Stimulated activated CD8-positive, alpha-beta memory T cell treated with anti-CD3 and anti-CD28 coated beads, Interleukin-2, amount 100 ng/mL, for 1 hour (primary cell): Measurements from ENCODE around the gene EPB41L3.

ENCODE experiments used
- DNase-seq, 2 donors: peaks; one replicate each; pipeline ENCODE4 v3.0.0-alpha.2; 2020; ENCODE audit warnings: low read depth in 2 of 2

Gene EPB41L3

DNA sequence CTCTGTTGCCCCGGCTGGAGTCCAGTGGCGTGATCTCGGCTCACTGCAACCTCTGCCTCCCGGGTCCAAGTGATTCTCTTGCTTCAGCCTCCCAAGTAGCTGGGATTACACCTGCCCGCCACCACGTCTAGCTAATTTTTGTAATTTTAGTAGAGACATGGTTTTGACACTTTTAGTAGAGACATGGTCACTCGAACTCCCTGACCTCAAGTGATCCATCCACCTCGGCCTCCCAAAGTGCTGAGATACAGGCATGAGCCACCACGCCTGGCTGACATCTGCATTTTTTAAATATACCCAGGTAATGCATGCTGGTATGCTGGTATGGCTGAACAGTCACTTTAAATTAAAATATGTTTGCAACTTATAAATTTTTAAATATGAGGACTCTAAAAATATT is 91.9 kb downstream of the EPB41L3 start:
- DNase-seq, result no peak

DNA sequence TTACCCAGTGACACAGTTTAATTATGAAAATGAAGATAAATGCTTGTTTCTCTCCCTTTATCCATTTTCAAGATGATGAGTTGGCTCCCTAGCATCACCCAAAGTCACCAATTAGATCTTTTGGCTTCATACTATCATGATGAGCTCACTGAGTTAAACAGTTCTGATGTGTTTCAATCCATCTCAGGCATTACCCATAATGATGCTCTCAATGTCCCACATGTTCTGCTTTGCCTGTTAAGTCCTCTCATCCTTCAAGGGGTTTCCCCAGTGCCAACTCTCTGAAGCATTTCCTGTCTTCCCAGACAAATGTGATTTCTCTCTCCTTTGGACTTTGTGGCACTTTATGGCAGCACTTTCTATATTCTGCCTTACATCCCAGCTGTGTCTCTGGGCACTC is 92.6 kb downstream of the EPB41L3 start:
- no peak for DNase-seq

DNA sequence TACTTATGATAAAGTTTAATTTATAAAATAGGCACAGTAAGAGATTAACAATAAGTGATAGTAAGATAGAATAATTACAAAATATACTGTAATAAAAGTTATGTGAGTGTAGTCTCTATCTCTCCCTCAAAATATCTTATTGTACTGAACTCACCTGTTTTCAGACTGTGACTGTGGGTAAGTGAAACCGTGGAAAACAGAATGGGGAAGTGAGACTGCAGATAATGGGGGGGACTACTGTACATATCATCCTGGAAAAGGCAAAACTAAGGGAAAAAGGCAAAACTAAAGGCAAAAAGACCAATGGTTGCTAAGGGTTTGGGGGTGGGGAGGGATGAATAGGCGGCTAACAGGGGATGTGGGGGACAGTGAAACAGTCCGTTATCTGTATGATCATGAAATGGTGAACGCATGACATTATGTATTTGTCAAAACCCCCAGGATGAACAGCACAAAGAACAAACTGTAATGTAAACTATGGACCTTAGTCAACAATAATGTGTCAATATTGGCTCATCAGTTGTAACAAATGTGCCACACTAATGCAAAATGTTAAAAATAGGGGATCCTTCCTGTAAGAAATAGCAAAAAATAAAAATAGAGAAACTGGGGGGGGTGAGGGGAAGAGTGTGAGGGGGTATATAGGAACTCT is 93.8 kb downstream of the EPB41L3 start:
- no peak for DNase-seq

DNA sequence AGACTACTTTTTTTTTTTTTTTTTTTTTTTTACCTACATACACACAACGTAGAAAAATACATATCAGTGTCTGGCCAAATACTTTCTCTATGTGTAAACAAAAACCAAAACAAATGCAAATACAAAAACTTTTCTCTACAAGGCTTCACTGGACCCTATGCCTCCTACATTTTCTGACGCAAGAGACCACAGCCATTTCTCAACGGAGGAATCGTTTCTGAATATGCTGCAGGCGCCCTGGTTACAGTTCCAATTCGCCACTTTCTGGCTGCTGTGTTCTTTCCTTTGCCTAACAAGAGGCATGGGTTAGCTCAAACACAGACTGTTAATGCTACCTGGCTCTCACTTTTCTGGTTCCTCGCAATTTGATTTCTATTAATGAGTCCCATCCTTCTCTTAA is 96.4 kb downstream of the EPB41L3 start:
- no peak for DNase-seq

DNA sequence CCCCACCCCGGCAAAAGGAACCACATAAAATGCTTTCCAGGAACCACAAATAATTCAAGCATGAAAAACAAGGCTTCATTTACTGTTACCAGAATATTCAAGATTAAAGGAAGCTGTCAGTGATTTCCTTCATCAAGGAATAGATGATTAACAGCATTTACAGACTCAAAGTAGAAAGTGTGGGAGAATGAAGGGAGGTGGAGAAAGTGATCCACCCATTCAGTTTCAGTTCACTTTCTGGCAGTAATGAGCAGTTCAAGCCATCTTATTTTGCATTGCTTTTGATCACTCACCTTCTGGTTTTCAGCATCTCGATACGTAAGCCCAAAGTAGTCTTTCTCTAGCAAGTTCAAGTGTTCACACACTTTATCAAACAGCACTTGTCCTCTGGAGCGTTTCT is 99.0 kb downstream of the EPB41L3 start:
- no peak for DNase-seq

DNA sequence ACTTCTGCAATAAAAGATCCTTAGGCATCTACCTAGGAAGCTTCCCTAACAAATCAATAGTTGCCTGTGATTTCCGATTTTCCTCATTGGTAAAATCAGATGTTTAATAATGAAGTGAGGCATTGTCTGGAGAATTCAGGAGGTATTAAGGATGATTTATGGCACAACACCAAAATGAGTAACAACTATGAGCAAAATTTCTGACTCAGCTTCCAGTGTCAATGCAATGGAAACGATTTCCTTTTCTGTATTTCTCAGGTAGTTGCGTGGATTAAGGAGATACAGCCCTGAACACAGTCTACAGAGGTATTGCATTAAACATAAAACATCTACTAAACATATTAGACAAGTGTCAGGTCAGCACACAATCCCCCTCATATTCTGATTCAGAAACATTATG is 99.5 kb downstream of the EPB41L3 start:
- DNase-seq, result no peak

DNA sequence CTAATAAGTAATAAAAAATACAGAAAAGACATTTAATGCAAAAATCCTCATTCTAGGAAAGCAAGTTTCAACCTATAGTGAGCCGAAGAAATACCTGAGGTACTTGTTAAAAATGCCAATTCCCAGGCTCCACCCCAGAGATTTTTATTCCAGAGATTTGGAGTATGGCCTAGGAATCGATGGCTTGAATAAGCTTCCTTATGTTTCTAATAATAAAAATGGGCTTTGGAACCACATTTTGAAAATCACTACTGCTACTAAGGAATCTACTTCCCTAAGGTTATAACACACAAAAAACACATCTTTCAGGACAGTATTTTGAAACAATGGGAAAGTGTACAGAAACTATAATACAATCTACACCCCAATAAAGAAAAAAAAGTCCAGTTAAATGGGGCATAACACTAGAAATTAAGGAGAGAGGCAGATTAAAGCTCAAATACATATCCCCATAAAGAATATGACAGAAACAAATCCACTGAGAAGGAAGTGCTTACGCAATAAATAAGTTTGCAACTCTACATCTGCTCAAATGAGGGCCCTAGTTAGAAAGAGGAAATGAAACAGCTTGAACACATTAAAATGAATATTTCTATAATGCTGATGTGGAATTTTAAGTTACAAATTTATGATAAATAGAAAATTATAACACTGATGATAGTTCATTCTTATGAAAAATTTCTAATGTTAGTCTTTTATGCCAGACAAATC is 103.7 kb downstream of the EPB41L3 start:
- DNase-seq, result no peak

DNA sequence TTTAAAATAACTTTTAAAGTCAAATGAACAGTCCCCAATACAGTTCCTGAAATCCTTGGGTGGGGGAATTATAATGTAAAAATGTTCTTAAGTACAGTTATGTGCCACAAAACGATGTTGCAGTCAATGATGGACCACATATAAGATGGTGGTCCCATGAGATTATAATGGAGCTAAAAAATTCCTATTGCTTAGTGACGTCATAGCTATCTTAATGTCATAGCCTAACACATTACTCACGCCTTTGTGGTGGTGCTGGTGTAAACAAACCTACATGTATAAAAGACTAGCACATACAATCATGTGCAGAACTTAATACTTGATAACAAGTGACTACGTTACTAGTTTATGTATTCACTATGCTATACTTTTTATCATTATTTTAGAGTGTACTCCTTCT is 109.4 kb downstream of the EPB41L3 start:
- no peak for DNase-seq

DNA sequence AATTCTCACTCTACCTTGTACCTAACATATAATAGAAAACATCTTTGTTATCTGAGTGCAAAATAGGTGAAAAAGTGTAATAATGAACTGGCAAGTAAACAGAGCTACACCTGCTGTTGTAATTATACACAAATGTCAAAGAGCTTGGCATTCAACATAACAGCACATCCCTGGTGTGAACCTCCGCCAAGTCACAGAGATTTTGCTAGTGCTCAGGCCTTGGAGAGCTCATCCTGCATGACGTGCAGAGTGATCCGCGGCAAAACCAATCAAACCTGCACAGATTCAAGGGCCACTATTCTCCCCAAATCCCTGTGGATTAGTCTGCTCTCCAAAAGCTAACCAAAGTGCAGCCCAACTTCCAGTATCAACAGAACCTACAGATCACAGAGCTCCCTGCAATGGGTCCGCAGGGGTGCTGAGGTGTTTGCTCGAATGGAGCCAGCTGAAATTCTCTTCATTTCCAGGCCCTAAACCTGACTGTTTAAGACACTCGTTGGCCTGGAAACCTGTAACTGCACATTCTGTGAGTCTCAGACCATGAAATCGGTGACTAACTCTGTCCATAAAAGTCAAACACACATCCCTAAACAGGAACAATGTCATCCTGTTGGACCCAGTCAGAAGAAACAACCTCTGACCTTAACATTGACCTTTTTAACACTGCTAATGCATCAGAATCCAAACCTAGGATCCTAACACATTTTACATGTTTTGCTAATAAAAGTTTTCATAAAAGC is 111.8 kb downstream of the EPB41L3 start:
- DNase-seq, result no peak

DNA sequence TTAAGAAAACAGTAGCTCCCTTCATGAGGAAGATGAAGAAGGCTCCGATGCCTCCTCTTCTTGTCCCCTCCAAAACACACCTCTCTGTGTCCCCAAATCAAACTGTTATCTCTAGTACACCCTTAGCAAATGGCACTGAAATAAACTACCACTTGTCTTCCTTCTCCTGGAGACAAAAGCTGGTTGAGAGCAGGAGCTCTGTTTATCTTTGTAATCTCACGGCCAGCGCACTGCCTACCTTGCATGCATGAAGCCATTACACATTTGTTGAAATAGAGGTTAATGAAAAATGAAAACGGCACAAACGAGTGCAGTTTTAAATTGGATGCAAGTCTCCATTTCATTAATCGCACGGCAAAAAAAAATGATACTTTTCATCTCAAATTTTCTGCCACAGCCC is 113.7 kb downstream of the EPB41L3 start:
- DNase-seq, result no peak

DNA sequence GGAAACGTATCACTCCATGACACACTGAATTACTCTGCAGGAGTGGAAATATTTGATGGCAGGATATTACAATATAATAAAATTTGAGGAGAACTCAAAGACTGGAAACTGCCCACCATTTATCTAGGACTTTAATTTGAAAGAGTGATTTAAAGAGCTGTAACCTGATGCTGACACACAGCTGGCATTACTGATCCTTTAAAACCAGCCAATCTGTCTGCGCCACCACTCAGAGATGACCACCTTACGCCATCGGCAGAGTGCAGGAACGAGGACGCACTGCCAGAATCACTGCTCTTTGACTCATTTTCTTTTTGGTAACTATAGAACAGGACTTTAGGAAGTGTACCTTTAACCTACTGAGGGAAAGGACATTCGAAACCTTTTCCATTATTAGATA is 114.1 kb downstream of the EPB41L3 start:
- no peak for DNase-seq

DNA sequence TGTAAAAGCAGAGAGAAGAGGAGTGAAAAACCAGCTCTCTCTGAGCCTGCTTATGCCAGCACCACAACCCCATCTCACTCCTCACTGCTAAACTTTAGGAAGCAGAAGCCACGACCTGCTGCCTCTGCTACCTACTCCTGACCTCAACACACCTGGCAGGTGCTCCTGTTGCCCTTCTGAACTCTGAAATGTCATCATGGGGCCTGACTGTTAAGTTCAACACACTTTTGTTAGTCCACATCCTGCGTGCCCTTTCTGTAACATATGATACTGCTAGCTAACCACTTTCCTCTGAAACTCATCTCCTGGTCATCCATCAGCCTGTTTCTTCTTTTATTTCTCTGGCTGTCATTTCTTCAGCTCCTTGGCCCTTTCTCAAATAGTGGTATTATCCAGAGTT is 118.1 kb downstream of the EPB41L3 start:
- no peak for DNase-seq

DNA sequence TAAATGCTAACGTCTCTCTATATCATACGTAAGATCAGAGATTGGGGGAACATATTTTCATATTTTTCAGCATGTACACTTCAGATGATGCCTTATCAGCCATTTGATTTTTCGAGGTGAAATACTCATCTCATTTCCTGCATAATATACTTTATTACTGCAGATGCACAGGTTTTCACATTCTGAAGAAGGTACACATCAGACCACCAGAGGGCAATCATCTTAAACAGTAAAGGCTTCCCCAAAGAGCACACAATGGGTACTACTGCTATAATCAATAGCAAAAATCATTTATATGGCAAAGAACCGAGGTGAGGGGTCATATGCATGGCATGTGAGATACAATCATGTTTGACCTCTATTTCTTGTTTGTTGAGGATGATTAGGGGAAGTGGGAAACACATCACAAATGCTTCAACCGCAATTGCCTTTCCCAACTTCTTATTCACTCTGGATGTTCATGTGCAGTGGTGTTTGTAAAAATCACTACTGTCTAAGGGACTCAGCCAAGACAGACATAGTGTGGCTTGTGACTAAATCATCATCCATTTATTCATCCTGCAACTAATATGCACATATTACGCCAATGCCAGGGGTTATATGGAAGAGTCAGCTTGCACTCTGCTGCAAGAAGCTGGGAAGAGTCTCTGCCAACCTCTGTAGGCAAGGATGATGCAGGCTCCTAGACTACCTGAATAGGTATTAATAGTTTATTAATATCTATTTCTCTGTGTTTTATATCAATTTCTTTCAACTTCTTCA is 118.7 kb downstream of the EPB41L3 start:
- DNase-seq, result no peak

DNA sequence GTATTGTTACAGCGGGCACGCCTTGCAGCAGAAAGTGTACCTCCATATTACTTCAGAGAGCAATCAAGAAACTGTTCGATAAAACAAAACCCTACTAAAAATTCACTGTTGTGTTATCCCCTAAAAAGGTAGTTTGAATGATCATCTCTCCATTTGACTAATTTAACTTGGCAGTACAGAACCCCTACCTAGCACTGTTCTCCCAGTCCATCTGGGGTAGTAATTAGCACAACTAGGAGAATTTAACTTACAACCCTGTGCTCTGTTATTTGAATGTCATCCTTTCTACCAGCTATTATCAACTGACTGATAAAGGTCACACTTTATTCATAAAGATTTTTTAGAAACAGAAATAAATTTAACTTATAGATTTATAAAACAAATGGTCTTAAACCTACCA is 121.2 kb downstream of the EPB41L3 start:
- DNase-seq, result no peak

DNA sequence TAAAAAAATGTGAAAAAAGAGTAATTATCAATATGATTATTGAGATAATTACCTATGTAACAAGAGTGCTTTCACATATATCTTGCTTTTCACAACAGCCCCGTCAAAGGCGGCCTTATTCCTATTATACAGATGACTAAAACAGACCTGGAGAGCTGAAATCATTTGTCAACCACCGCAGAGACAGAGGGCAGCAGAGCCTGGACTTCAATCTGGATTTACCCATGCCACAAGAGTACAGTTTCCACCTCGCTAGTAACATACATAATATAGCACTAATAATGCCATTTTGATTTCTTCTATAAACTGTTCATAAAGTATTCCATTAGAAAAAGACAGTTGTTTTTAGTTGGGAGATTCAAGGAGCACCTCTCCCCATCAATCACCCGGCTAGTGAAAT is 121.8 kb downstream of the EPB41L3 start:
- no peak for DNase-seq

DNA sequence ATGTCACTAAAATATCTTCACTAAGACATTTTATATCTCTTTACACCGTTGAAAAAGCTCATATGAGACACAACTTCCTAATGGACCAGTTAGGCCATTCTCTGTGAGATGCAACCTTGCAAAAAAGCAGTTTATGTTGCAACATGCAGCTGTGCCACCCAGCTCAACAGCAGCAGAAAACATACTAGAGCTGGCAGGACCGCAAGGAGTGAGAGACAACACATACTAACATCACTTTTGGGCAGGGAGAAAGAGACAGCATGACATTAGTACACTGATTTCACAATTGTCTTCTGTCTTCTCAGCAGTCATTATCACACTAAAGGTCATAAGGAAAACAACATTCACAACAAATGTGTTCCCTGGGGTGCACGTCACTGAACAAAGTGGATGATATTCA is 122.9 kb downstream of the EPB41L3 start:
- DNase-seq, result no peak

DNA sequence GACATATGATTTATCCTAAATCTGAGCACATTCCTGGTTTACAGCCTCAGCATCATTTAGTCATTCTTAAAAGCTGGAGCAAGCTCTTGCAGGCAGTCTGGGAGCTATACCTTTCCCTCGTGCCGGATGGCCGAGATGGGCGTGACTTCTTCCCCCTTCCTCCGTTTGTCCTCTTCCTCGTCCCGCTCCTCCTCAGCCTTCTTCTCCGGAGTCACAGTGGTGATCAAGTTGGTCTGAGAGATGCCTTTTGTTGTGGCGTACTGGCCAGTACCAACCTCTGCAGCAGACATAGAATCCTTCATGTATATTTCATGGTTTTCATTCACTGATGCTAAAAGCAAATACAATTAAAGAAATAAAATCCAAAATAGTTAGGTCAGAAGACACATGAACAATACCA is 124.2 kb downstream of the EPB41L3 start:
- no peak for DNase-seq

DNA sequence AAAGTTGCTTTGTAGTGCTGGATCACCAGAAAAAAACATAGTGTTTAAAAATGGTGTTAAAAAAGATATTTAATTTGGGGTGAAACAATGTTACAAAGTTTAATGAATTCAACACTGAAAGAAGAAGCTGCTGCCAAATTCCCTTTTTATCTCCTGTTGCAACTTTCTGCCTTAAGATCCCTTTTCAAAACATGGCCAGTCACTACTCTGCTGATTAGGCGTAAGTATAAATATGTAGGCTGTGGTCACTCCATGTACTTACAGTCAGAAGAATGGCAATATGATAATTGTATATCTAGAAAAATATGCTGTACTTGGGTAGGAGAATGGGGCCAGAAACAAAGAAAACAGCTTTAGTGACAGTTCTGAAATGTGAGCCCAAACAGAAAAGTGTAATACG is 124.8 kb downstream of the EPB41L3 start:
- no peak for DNase-seq

DNA sequence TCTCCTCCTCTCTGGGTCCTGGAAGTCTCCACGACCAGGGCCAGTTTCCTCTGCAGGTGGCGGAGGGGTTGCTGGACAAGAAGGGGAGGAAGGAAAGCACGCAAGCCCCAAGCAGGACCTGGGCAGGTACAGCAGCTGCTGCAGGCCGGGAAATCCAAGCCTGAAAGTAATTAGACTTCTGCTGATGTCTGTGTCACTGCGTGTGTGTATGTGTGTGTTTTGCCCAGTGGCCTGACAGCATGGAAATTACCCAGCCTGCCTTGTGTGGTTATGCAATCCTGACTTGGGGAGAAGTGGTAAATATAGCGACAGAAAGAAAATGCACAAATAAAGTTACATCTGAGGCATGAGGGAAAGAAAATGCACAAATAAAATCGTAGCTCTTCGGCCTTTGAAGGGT is 126.5 kb downstream of the EPB41L3 start:
- no peak for DNase-seq

DNA sequence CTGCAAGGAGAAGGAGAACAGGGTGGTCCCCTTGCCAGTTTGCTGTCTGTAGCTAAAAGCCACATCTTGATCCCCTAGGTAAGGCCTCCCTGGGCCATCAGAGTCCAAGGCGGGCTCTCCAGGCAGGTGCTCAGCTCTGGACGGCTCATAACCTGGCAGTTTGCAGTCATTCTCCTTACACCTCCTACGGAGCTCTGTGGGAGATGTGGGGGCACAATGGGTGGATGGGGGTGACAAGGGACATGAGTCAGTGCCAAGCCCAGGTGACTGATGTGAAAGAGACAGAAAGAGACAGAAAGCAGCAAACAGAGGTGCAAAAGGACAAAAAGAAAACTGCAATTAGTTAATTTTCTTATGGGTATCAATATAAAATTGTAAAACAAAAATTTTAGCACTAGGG is 127.7 kb downstream of the EPB41L3 start:
- no peak for DNase-seq

DNA sequence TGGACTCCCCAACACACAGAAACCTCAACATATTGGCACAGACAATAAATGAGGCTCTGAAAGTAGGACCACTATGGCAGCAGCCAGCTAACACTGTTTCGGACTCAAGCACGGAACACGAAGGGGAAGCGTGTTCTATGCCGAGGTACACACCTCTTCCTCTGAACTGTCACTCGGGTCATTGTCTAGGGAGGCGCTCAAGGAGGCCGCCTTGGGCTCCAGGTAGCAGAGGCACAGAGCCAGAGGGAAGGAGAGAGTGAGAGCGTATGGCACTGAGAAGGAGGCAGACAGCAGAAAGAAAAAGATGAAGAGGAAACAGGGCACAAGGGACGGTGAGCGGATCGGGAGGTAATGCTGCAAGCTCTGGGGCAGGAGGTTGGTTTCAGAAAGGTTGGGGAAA is 128.1 kb downstream of the EPB41L3 start:
- DNase-seq, result no peak

DNA sequence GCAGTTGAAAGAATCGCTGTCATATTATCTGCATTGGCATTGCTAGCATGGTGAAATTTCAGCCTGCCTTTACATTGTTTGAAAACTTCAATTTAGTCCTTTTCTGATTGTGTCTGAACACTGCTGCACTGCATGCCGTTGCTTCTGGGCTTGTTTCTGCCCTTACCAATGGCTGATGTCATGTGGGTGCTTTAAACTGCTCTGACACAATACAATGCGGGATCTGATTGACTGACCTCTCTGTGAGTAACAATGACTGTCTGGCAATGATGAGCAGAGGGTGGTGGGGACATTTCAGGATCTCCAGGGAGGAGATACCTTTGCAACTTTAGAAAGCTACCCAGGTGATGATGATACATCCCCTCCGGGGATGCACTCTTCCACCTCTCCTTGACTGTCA is 128.8 kb downstream of the EPB41L3 start:
- no peak for DNase-seq
